ENCODE measurements around the gene FSD1. TPM values are rescaled to one million over a fixed set of nuclear protein-coding genes. Genes with fewer than 3 reads are reported as not detected.

Gene FSD1
- total RNA-seq, 2 experiments from 2014 or later, result 0.98 to 1.0 TPM

DNA sequence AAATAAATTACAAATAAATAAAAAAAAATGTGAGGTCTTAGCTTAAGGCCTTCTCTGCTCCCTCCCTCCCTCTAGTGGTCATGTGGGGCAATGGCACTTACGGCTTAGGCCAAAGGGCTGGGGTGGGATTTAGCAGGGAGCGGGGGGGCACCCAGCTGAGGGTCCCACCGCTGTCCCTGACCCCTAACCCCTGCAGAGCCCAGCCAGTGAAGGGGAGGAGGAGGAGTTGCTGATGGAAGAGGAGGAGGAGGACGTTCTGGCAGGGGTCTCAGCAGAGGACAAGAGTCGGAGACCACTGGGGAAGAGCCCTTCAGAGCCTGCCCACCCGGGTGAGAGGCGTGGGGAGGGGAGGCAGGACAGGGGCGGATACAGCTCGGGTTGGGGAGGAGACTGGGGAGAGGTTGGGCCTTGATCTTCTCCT lies 48.3 kb downstream of the FSD1 start:
- Mint-ChIP-seq H3K4me1 (ENCODE audit: low read depth) (no peaks in the 10 kb centered on the region), H3K27me3 (no peaks in the 10 kb centered on the region), H3K36me3 (ENCODE audit: low read depth) (peaks cover 4% of the 10 kb centered on the region), H3K27ac (no peak overlapping the region), H3K9me3 (no peaks in the 10 kb centered on the region), H3K4me3 (no peak overlapping the region)
- TF ChIP-seq CTCF (IDR thresholded peaks at IDR 0.05), result peak; percentile 87
- H3K4me3 ChIP-seq (ENCODE audit: low read length), result no peak overlapping the region
- H3K27me3 ChIP-seq (ENCODE audit: control insufficient read depth in 1 of 2, insufficient read depth in 2 of 2, low read length in 2 of 2), result no peaks in the 10 kb centered on the region
- peaks cover 7% of the 10 kb centered on the region for H3K36me3 ChIP-seq (ENCODE audit: insufficient read depth, low read length)
- H3K27ac ChIP-seq (ENCODE audit: low read depth in 1 of 2, low read length in 2 of 2), result no peak overlapping the region
- H3K9me3 ChIP-seq (ENCODE audit: control insufficient read depth in 1 of 2, insufficient read depth in 1 of 2, low read length in 2 of 2), result no peaks in the 10 kb centered on the region
- ATAC-seq (ENCODE audit: poor library complexity) (peak; percentile 94), DNase-seq (peak; percentile 43 to 82 (median 57))
- H3K4me1 ChIP-seq (ENCODE audit: insufficient read depth, low read length), result no peaks in the 10 kb centered on the region
- ChIA-PET CTCF (interaction anchor here (0.5 to 2.3 kb wide), 18 partner anchors 9 to 106 kb away, joined by 3 to 36 read pairs (median 3); partner anchors contain the start of genes MPND, SH3GL1, STAP2 and YJU2), POLR2A (interaction anchor here (0.7 to 1.9 kb wide), 7 partner anchors 9 to 215 kb away, joined by 3 to 22 read pairs (median 4); partner anchors contain the start of genes MPND, SH3GL1, TMIGD2 and YJU2)
- intact Hi-C loops (cut with DNase I, micrococcal nuclease), result loop anchor here (1.0 kb wide), 1 partner anchor 85 kb away; no protein-coding TSS in a partner anchor

GRCh38 chr19:4354282-4354681 lies 49.9 kb downstream of the FSD1 start:
- H3K27me3 Mint-ChIP-seq, result no peaks in the 10 kb centered on the region
- no peak overlapping the region for H3K27ac Mint-ChIP-seq
- DNase-seq (peak in 1 of 14 experiments; percentile 13), ATAC-seq (ENCODE audit: poor library complexity) (no peak)
- H3K4me1 Mint-ChIP-seq (ENCODE audit: low read depth), result no peaks in the 10 kb centered on the region
- no peak for TF ChIP-seq CTCF (IDR thresholded peaks at IDR 0.05)
- no peaks in the 10 kb centered on the region for H3K27me3 ChIP-seq (ENCODE audit: control insufficient read depth in 1 of 2, insufficient read depth in 2 of 2, low read length in 2 of 2)
- H3K36me3 ChIP-seq (ENCODE audit: insufficient read depth, low read length), result peaks cover 20% of the 10 kb centered on the region
- H3K4me3 ChIP-seq (ENCODE audit: low read length), result no peak overlapping the region
- intact Hi-C loops (cut with DNase I, micrococcal nuclease), result no loop called here
- H3K9me3 ChIP-seq (ENCODE audit: control insufficient read depth in 1 of 2, insufficient read depth in 1 of 2, low read length in 2 of 2), result no peaks in the 10 kb centered on the region
- no peak overlapping the region for H3K27ac ChIP-seq (ENCODE audit: low read depth in 1 of 2, low read length in 2 of 2)
- peaks cover 4% of the 10 kb centered on the region for H3K36me3 Mint-ChIP-seq (ENCODE audit: low read depth)
- POLR2A ChIA-PET, result no interaction called here
- CTCF ChIA-PET, result no interaction called here
- no peaks in the 10 kb centered on the region for H3K9me3 Mint-ChIP-seq
- no peak overlapping the region for H3K4me3 Mint-ChIP-seq
- H3K4me1 ChIP-seq (ENCODE audit: insufficient read depth, low read length), result no peaks in the 10 kb centered on the region

DNA sequence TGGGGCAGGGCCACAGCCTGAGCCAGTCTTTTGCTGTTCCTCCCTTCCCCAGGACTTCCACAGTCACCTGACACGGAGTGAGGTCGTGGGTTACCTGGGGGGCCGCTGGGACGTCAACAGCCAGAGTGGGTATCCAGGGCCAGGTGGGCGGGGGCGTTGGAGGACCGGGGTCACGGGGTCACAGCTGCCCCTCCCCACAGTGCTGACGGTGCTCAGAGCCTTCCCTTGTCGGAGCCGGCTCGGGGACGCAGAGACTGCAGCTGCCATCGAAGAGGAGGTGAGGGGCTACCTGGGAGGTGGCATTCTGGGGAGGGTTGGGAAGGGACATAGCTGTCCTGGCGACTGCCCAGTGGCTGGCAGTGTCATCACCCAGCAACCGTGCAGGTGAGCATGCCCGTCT lies 50.5 kb downstream of the FSD1 start:
- Mint-ChIP-seq H3K4me1 (ENCODE audit: low read depth) (no peaks in the 10 kb centered on the region), H3K36me3 (ENCODE audit: low read depth) (peaks cover 4% of the 10 kb centered on the region), H3K4me3 (no peak overlapping the region), H3K27me3 (no peaks in the 10 kb centered on the region), H3K27ac (no peak overlapping the region), H3K9me3 (no peaks in the 10 kb centered on the region)
- POLR2A ChIA-PET, result interaction anchor here (0.7 kb wide), 1 partner anchor 35 kb away, joined by 4 read pairs; no protein-coding TSS in a partner anchor
- CTCF ChIA-PET, result interaction anchor here (0.7 kb wide), 1 partner anchor 12 kb away, joined by 4 read pairs; no protein-coding TSS in a partner anchor
- Histone ChIP-seq H3K27ac (ENCODE audit: low read depth in 1 of 2, low read length in 2 of 2) (no peak overlapping the region), H3K9me3 (ENCODE audit: control insufficient read depth in 1 of 2, insufficient read depth in 1 of 2, low read length in 2 of 2) (no peaks in the 10 kb centered on the region), H3K4me1 (ENCODE audit: insufficient read depth, low read length) (no peaks in the 10 kb centered on the region), H3K27me3 (ENCODE audit: control insufficient read depth in 1 of 2, insufficient read depth in 2 of 2, low read length in 2 of 2) (no peaks in the 10 kb centered on the region), H3K4me3 (ENCODE audit: low read length) (no peak overlapping the region), H3K36me3 (ENCODE audit: insufficient read depth, low read length) (peaks cover 23% of the 10 kb centered on the region)
- no peak for TF ChIP-seq CTCF (IDR thresholded peaks at IDR 0.05)
- intact Hi-C loops (cut with DNase I, micrococcal nuclease), result no loop called here
- ATAC-seq (ENCODE audit: poor library complexity), result no peak
- DNase-seq, result peak in 1 of 14 experiments; percentile 25

Data from CD4-positive, alpha-beta T cell (primary cell).